Glutamatergic neuron (in vitro differentiated cells): Measurements from ENCODE around the gene CEP20. TPM values are rescaled to one million over a fixed set of nuclear protein-coding genes. Genes with fewer than 3 reads are reported as not detected.

Experiments
- DNase-seq: peaks from one replicate; pipeline ENCODE4 v3.0.0; 2022
- H3K27ac Mint-ChIP-seq: one replicate; pipeline ENCODE4 v1.8.0; 2020; ENCODE audit warnings: mild to moderate bottlenecking, mixed read lengths, inconsistent platforms; ENCODE audit not compliant: unreplicated experiment
- H3K27me3 Mint-ChIP-seq: one replicate; pipeline ENCODE4 v1.8.0; 2020; ENCODE audit warnings: mild to moderate bottlenecking, moderate library complexity, mixed read lengths, inconsistent platforms; ENCODE audit not compliant: unreplicated experiment
- H3K36me3 Mint-ChIP-seq: one replicate; pipeline ENCODE4 v1.8.0; 2020; ENCODE audit warnings: mild to moderate bottlenecking, mixed read lengths, inconsistent platforms; ENCODE audit not compliant: unreplicated experiment
- H3K4me1 Mint-ChIP-seq: one replicate; pipeline ENCODE4 v1.8.0; 2020; ENCODE audit warnings: mild to moderate bottlenecking, low read depth, mixed read lengths, inconsistent platforms; ENCODE audit not compliant: unreplicated experiment
- H3K4me3 Mint-ChIP-seq: one replicate; pipeline ENCODE4 v1.8.0; 2020; ENCODE audit warnings: mild to moderate bottlenecking, mixed read lengths, inconsistent platforms; ENCODE audit not compliant: unreplicated experiment
- H3K9me3 Mint-ChIP-seq: one replicate; pipeline ENCODE4 v1.8.0; 2020; ENCODE audit warnings: mild to moderate bottlenecking, moderate library complexity, mixed read lengths, inconsistent platforms; ENCODE audit not compliant: unreplicated experiment
- total RNA-seq: library from RNA; stranded (reverse); fragmentation: NEBNext Ultra II Directional; extraction: Animal tissue kit (Norgen Biotek cat#: 25700); gene quantifications from one replicate; pipeline ENCODE4 v1.2.1, GENCODE V29; 2021; ENCODE audit not compliant: unreplicated experiment
- TF ChIP-seq, protein P1 (sequence below): fragments of 200-600 bp; sonication (generic); IDR thresholded peaks from one replicate; pipeline ENCODE4 v1.5.0; 2021; ENCODE audit not compliant: partially characterized antibody, unreplicated experiment

CEP20 gene
- total RNA-seq, 1 donor from 2014 or later: 20.3 TPM

DNA sequence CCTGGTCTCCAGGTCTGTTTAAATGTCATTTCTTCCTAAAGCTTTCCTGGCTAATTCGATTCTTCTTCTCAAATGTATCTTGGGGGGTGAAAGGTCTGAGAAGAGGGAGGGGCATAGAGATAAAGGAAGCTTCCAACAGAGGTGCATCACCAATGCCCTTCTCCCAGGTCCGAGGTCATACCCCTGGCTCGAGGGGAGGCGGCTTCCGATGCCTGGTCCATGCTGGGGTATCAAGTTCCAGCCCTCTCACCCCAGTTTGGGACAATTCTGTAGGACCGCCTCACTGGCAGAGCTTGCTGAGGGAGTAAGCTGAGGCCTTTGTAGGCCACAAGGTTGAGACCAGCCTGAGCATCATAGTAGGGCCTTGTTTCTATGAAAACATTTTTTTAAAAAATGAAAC is 10.3 kb upstream of the CEP20 start:
- no peak overlapping the region for H3K4me3 Mint-ChIP-seq
- no peaks in the 10 kb centered on the region for H3K4me1 Mint-ChIP-seq
- H3K9me3 Mint-ChIP-seq: peaks cover 1% of the 10 kb centered on the region
- DNase-seq: no peak
- no peaks in the 10 kb centered on the region for H3K36me3 Mint-ChIP-seq
- no peak overlapping the region for H3K27ac Mint-ChIP-seq
- peaks cover 1% of the 10 kb centered on the region for H3K27me3 Mint-ChIP-seq
- TF ChIP-seq, protein P1, sequence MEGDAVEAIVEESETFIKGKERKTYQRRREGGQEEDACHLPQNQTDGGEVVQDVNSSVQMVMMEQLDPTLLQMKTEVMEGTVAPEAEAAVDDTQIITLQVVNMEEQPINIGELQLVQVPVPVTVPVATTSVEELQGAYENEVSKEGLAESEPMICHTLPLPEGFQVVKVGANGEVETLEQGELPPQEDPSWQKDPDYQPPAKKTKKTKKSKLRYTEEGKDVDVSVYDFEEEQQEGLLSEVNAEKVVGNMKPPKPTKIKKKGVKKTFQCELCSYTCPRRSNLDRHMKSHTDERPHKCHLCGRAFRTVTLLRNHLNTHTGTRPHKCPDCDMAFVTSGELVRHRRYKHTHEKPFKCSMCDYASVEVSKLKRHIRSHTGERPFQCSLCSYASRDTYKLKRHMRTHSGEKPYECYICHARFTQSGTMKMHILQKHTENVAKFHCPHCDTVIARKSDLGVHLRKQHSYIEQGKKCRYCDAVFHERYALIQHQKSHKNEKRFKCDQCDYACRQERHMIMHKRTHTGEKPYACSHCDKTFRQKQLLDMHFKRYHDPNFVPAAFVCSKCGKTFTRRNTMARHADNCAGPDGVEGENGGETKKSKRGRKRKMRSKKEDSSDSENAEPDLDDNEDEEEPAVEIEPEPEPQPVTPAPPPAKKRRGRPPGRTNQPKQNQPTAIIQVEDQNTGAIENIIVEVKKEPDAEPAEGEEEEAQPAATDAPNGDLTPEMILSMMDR: no peak

DNA sequence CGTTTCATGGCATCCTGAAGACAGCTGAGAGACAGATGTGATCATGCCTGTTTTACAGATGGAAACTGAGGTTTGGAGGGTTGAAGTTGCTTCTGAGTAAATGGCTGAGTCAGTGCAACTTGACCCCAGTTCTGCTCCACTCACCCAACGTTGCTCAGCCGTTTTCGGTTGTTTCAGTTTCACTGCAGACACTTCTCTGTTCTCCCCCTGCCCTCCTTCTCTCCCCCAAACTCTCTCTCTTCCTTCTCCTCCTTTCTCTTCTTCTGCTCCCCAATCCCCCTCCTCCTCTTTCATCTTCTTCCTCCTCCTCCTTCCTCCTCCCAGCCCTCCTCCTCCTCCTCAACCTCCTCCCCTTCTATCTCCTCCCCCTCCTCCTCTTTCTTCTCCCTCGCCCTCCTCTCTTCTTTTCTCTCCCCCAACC is 9.4 kb upstream of the CEP20 start:
- Mint-ChIP-seq H3K27me3 (peaks cover 1% of the 10 kb centered on the region), H3K36me3 (no peaks in the 10 kb centered on the region), H3K4me1 (no peaks in the 10 kb centered on the region), H3K27ac (no peak overlapping the region), H3K9me3 (peaks cover 1% of the 10 kb centered on the region), H3K4me3 (no peak overlapping the region)
- DNase-seq: no peak
- TF ChIP-seq, protein P1: no peak

DNA sequence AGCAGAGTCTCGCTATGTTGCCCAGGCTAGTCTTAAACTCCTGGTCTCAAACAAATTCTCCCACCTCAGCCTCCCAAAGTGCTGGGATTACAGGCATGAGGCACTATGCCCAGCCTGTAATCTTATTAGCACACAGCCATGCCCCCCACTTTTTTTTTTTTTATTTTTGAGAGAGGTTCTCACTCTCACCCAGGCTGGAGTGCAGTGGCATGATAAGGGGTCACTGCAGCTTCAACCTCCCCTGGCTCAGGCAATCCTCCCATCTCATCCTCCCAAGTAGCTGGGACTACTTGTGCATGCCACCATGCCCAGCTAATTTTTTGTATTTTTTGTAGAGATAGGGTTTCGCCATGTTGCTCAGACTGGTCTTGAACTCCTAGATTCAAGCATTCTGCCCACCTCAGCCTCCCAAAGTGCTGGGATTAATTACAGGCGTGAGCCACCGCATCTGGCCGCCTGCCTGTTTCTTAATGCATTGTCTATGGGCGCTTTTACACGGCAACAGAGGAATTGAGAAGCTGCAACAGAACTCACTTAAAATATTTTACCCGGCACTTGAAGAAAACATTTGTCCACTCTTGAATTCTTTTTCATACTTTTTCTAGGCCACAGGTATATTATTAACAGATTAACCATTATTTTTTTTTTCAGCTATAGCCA is 8.8 kb upstream of the CEP20 start:
- Mint-ChIP-seq H3K9me3 (peaks cover 1% of the 10 kb centered on the region), H3K4me1 (no peaks in the 10 kb centered on the region), H3K27me3 (peaks cover 1% of the 10 kb centered on the region), H3K36me3 (no peaks in the 10 kb centered on the region), H3K4me3 (no peak overlapping the region), H3K27ac (no peak overlapping the region)
- TF ChIP-seq, protein P1: no peak
- no peak for DNase-seq

DNA sequence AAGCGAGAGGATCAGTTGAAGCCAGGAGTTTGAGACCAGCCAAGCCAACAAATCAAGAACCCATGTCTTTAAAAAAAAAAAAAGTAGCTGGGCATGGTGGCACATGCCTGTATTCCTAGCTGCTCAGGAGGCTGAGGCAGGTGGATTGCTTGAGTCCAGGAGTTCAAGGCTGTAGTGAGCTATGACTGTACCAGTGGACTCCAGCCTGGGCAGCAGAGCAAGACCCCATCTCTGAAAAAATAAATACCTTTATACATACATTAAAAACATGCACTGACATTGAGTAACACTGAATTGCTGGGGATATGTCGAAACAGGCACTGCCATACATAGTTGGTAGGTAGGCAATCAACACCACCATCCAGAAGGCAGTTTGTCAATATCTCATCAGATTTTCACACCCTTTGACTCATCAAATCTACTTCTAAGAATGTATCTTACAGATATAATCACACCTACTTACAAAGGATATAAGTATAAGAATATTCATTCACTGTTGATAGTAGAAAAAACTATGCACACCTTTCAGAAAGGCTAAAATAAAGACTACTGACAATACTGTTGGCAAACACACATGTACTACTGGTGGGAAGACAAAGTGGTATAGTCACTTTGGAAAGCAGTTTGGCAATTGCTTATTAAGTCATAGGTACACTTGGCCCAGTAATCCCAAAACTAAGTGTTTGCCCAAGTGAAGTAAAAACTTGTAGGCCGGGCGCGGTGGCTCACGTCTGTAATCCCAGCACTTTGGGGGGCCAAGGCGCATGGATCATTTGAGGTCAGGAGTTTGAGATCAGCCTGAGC is 6.4 kb upstream of the CEP20 start:
- Mint-ChIP-seq H3K4me1 (no peaks in the 10 kb centered on the region), H3K27me3 (peaks cover 1% of the 10 kb centered on the region), H3K4me3 (no peak overlapping the region), H3K36me3 (no peaks in the 10 kb centered on the region), H3K9me3 (peaks cover 1% of the 10 kb centered on the region), H3K27ac (no peak overlapping the region)
- TF ChIP-seq, protein P1: no peak
- no peak for DNase-seq

DNA sequence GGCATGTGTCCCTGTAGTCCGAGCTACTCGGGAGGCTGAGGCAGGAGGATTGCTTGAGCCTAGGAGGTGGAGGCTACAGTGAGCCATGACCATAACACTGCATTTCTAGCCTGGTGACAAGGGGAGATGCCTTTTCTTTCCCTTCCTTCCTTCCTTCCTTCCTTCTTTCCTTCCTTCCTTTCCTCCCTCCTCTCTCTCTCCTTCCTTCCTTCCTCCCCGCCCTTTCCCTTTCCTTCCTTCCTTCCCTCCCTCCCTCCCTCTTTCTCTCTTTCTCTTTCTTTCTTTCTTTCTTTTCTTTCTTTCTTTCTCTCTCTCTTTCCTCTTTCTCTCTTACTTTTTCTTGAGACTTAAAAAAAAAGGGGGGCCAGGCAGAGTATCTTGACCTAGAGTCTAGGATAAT is 3.1 kb upstream of the CEP20 start:
- TF ChIP-seq, protein P1: no peak
- Mint-ChIP-seq H3K4me1 (peaks cover 5% of the 10 kb centered on the region), H3K4me3 (no peak overlapping the region), H3K36me3 (no peaks in the 10 kb centered on the region), H3K9me3 (peaks cover 1% of the 10 kb centered on the region), H3K27me3 (peaks cover under 1% of the 10 kb centered on the region), H3K27ac (no peak overlapping the region)
- no peak for DNase-seq
